Measurements from ENCODE around the gene PWWP2B.

PWWP2B gene

DNA sequence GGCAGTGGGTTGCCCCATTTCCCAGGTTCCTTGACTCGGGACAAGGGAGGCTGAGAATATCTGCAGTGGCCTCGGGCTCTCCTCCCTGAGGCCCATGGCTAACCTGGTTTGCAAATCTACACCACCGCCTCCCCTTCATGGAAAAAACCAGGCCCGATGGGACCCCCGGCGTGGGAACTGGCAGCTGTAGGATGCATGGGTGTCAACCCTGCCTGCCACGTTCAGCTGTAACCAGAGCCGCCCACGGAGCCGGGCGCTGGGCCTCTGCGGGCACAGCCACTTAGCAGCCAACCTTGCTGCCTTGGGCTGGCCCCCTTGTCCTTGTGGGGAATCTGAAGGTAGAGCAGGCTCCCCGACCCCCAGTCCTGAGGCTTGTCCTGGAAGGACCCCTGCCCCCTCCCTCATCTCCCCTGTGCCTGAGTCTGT is 1.6 kb downstream of the PWWP2B start:
- TF ChIP-seq EZH2phosphoT487 (IDR thresholded peaks at IDR 0.05; ENCODE audit: low read depth): no peak
- TF ChIP-seq, protein P1, sequence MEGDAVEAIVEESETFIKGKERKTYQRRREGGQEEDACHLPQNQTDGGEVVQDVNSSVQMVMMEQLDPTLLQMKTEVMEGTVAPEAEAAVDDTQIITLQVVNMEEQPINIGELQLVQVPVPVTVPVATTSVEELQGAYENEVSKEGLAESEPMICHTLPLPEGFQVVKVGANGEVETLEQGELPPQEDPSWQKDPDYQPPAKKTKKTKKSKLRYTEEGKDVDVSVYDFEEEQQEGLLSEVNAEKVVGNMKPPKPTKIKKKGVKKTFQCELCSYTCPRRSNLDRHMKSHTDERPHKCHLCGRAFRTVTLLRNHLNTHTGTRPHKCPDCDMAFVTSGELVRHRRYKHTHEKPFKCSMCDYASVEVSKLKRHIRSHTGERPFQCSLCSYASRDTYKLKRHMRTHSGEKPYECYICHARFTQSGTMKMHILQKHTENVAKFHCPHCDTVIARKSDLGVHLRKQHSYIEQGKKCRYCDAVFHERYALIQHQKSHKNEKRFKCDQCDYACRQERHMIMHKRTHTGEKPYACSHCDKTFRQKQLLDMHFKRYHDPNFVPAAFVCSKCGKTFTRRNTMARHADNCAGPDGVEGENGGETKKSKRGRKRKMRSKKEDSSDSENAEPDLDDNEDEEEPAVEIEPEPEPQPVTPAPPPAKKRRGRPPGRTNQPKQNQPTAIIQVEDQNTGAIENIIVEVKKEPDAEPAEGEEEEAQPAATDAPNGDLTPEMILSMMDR (IDR thresholded peaks at IDR 0.05; ENCODE audit: low read depth, low read length): no peak
- Histone ChIP-seq H3K27me3 (ENCODE audit: low read depth, low read length) (no peaks in the 10 kb centered on the region), H3K4me3 (ENCODE audit: low read length) (peak overlapping the region; percentile 88; the same call in 1 of the 2 replicates), H3K79me2 (ENCODE audit: low read length) (peaks cover 12% of the 10 kb centered on the region), H3K27ac (ENCODE audit: low read length) (no peak overlapping the region), H4K20me1 (ENCODE audit: insufficient read depth, low read length) (0 out of 2 replicates have a peak, but pooled peaks cover 7% of the 10 kb centered on the region), H2AFZ (ENCODE audit: low read depth, low read length) (no peak overlapping the region), H3K4me2 (ENCODE audit: low read length) (peak overlapping the region; percentile 78; the same call in 1 of the 2 replicates), H3K9ac (ENCODE audit: low read length) (no peak overlapping the region), H3K9me3 (ENCODE audit: insufficient read depth, low read length) (no peaks in the 10 kb centered on the region), H3K36me3 (replicated peaks; ENCODE audit: low read depth, low read length) (no peaks in the 10 kb centered on the region), H3K4me1 (ENCODE audit: low read length) (peaks cover 12% of the 10 kb centered on the region; the same call in 1 of the 2 replicates)

- Histone ChIP-seq H4K20me1 (ENCODE audit: insufficient read depth, low read length) (0 out of 2 replicates have a peak, but pooled peaks cover 7% of the 10 kb centered on the region), H3K79me2 (ENCODE audit: low read length) (peaks cover 12% of the 10 kb centered on the region), H3K4me3 (ENCODE audit: low read length) (no peak overlapping the region), H3K4me1 (ENCODE audit: low read length) (peaks cover 12% of the 10 kb centered on the region; the same call in 1 of the 2 replicates), H3K4me2 (ENCODE audit: low read length) (no peak overlapping the region), H3K27me3 (ENCODE audit: low read depth, low read length) (no peaks in the 10 kb centered on the region), H3K9me3 (ENCODE audit: insufficient read depth, low read length) (no peaks in the 10 kb centered on the region), H3K36me3 (replicated peaks; ENCODE audit: low read depth, low read length) (no peaks in the 10 kb centered on the region), H3K9ac (ENCODE audit: low read length) (no peak overlapping the region), H2AFZ (ENCODE audit: low read depth, low read length) (no peak overlapping the region), H3K27ac (ENCODE audit: low read length) (no peak overlapping the region)
- TF ChIP-seq, protein P1 (IDR thresholded peaks at IDR 0.05; ENCODE audit: low read depth, low read length): no peak
These were observed 2.4 kb downstream of the PWWP2B start for GRCh38 chr10:132399117-132400035.

DNA sequence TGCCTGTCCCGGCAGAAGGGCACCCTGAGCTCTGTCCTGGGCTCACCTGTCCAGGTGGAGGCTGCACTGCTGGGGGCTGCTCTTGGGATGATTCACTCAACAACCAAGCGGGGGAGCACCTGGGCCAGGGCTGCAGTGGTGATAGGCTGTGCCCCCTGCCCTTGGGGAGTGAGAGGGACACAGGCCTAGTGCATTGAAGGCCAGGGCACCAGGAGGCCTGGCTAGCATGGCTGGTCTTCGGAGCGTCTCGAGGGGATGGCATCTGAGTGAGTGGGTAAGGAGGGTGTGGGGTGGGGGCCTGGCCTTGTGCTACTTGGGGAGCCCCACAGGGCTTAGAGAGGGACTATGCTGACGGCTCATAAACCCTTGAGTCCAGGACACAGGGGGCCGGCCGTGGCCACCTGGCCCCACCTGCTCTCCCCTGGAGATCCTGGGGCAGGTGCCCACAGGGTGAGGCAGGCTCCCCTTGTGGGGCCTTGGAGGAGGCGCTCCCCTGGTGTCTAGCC is 3.1 kb downstream of the PWWP2B start:
- Histone ChIP-seq H3K9me3 (ENCODE audit: insufficient read depth, low read length) (no peaks in the 10 kb centered on the region), H3K4me2 (ENCODE audit: low read length) (no peak overlapping the region), H3K4me3 (ENCODE audit: low read length) (no peak overlapping the region), H3K36me3 (replicated peaks; ENCODE audit: low read depth, low read length) (no peaks in the 10 kb centered on the region), H3K9ac (ENCODE audit: low read length) (no peak overlapping the region), H3K79me2 (ENCODE audit: low read length) (peaks cover 12% of the 10 kb centered on the region), H2AFZ (ENCODE audit: low read depth, low read length) (no peak overlapping the region), H3K27ac (ENCODE audit: low read length) (no peak overlapping the region), H4K20me1 (ENCODE audit: insufficient read depth, low read length) (0 out of 2 replicates have a peak, but pooled peaks cover 7% of the 10 kb centered on the region), H3K27me3 (ENCODE audit: low read depth, low read length) (no peaks in the 10 kb centered on the region), H3K4me1 (ENCODE audit: low read length) (peaks cover 10% of the 10 kb centered on the region; the same call in 1 of the 2 replicates)
- TF ChIP-seq, protein P1 (IDR thresholded peaks at IDR 0.05; ENCODE audit: low read depth, low read length): no peak
- no peak for TF ChIP-seq EZH2phosphoT487 (IDR thresholded peaks at IDR 0.05; ENCODE audit: low read depth)

DNA sequence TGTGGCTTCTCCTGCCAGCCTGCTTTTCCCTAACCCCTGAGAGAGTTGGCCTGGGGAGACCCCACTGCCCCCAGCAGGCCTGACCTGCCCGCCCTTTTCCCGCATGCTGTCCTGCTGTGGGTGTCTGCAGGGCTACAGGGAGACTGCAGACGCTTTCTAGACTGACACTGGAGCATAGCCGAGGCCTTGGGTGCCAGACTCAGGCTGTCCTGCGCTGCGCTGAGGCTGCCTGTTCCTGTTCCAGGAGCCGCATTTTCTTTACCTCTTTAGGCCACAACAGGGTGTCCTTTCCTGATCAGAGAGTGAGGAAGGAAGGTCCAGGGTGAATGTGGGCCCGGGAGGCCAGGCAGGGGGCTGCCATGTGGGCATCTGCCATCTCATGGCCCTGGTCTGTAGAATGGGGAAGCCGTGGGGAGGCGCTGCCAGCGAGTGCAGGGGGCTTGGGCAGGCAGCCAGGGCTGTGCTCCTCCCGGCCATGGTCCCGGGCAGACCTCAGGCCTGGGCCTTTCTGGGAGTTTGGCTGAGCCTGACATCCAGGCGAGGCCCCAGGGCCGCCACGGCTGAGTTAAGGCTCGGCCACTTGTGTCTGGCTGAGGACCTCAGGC is 3.6 kb downstream of the PWWP2B start:
- no peak overlapping the region for H3K4me3 ChIP-seq (ENCODE audit: low read length)
- 0 out of 2 replicates have a peak, but pooled peaks cover 7% of the 10 kb centered on the region for H4K20me1 ChIP-seq (ENCODE audit: insufficient read depth, low read length)
- no peaks in the 10 kb centered on the region for H3K9me3 ChIP-seq (ENCODE audit: insufficient read depth, low read length)
- H3K4me2 ChIP-seq (ENCODE audit: low read length): no peak overlapping the region
- no peak overlapping the region for H3K27ac ChIP-seq (ENCODE audit: low read length)
- H3K9ac ChIP-seq (ENCODE audit: low read length): no peak overlapping the region
- no peaks in the 10 kb centered on the region for H3K27me3 ChIP-seq (ENCODE audit: low read depth, low read length)
- peaks cover 12% of the 10 kb centered on the region for H3K79me2 ChIP-seq (ENCODE audit: low read length)
- H2AFZ ChIP-seq (ENCODE audit: low read depth, low read length): no peak overlapping the region
- H3K36me3 ChIP-seq (replicated peaks; ENCODE audit: low read depth, low read length): no peaks in the 10 kb centered on the region
- TF ChIP-seq, protein P1 (IDR thresholded peaks at IDR 0.05; ENCODE audit: low read depth, low read length): no peak
- no peak for TF ChIP-seq EZH2phosphoT487 (IDR thresholded peaks at IDR 0.05; ENCODE audit: low read depth)
- peaks cover 5% of the 10 kb centered on the region; the same call in 1 of the 2 replicates for H3K4me1 ChIP-seq (ENCODE audit: low read length)
